ENCODE measurements around the gene SH3BGRL. TPM values are rescaled to one million over a fixed set of nuclear protein-coding genes. Genes with fewer than 3 reads are reported as not detected.

Gene SH3BGRL
- total and polyA plus RNA-seq, 7 donors = 10.0 to 17.1 (median 11.0) TPM

DNA sequence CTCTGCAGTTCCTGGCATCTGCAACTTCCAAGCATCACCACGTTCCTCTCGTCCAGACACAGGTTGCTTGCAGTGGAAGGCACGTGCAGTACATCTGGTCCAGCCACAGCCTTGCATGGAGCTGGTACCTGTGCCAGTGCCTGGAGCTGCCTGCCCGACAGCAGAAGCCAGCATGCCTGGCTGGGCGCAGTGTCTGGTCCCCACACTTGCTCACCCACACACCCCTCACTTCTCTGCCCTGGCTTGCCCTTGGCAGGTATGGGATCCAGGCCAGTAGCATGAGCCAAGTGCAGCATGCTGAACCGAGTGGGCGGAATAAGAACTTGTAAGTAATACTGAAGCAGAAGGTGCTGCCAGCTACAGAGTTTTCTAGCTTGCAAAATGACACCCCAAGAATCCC, 39.9 kb downstream of the SH3BGRL start:
- intact Hi-C loops (cut with DNase I) = no loop called here
- Histone ChIP-seq H3K4me3 (no peak overlapping the region), H3K27me3 (ENCODE audit: insufficient read depth in 3 of 3, low read length in 2 of 3) (no peaks in the 10 kb centered on the region), H3K4me1 (no peaks in the 10 kb centered on the region), H3K36me3 (ENCODE audit: insufficient read depth in 1 of 2, low read depth in 1 of 2) (no peaks in the 10 kb centered on the region), H3K27ac (no peak overlapping the region), H3K9me3 (no peaks in the 10 kb centered on the region)
- TF ChIP-seq CTCF (IDR thresholded peaks at IDR 0.05) = no peak
- ATAC-seq (no peak), DNase-seq (no peak)
- 79 to 87% (median 85%) methylated on average over 7 of the region's 7 CpGs for WGBS, 3 donors

- peaks cover 0 to 6% (median 0%) of the 10 kb centered on the region in 3 donors for H3K27me3 ChIP-seq (ENCODE audit: insufficient read depth in 3 of 3, low read length in 2 of 3)
- H3K4me3 ChIP-seq = no peak overlapping the region
- DNase-seq (no peak), ATAC-seq (no peak)
- H3K27ac ChIP-seq = no peak overlapping the region
- intact Hi-C loops (cut with DNase I) = no loop called here
- H3K36me3 ChIP-seq (ENCODE audit: insufficient read depth in 1 of 2, low read depth in 1 of 2) = no peaks in the 10 kb centered on the region
- H3K9me3 ChIP-seq = no peaks in the 10 kb centered on the region
- WGBS, 3 donors = 38 to 63% (median 41%) methylated on average over 2 of the region's 2 CpGs
- no peaks in the 10 kb centered on the region for H3K4me1 ChIP-seq
- no peak for TF ChIP-seq CTCF (IDR thresholded peaks at IDR 0.05)
These were observed 54.0 kb downstream of the SH3BGRL start for GRCh38 chrX:81255876-81256275.

DNA sequence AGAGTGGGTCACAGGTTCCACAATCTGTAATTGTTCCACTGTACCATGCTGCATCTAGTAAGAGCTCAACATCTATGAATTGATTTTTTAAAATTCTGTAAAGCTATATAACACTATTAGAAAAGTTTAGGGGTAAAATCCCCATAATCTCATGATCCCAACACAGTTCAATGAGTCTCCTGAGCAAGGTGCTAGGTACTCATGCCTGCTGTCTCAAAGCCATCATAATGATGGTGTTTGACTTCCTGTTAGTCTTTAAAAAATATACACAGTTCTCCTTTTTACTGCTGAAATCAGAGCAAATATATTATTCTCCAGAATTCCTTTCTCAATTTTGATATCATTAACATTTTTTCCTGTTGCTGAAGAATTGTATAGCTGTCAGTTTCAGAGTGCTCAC, 55.9 kb downstream of the SH3BGRL start:
- DNase-seq (no peak), ATAC-seq (no peak)
- H3K4me1 ChIP-seq = no peaks in the 10 kb centered on the region
- intact Hi-C loops (cut with DNase I) = no loop called here
- H3K4me3 ChIP-seq = no peak overlapping the region
- no peak overlapping the region for H3K27ac ChIP-seq
- no peak for TF ChIP-seq CTCF (IDR thresholded peaks at IDR 0.05)
- peaks cover 0 to 3% (median 0%) of the 10 kb centered on the region in 3 donors for H3K27me3 ChIP-seq (ENCODE audit: insufficient read depth in 3 of 3, low read length in 2 of 3)
- no peaks in the 10 kb centered on the region for H3K9me3 ChIP-seq
- no peaks in the 10 kb centered on the region for H3K36me3 ChIP-seq (ENCODE audit: insufficient read depth in 1 of 2, low read depth in 1 of 2)

GRCh38 chrX:81259020-81259713, 57.3 kb downstream of the SH3BGRL start:
- no peaks in the 10 kb centered on the region for H3K36me3 ChIP-seq (ENCODE audit: insufficient read depth in 1 of 2, low read depth in 1 of 2)
- no peak overlapping the region for H3K27ac ChIP-seq
- H3K9me3 ChIP-seq = no peaks in the 10 kb centered on the region
- no peak for DNase-seq
- 35 to 62% (median 35%) methylated on average over 1 of the region's 1 CpG for WGBS, 3 donors
- no peaks in the 10 kb centered on the region for H3K4me1 ChIP-seq
- peaks cover 0 to 3% (median 0%) of the 10 kb centered on the region in 3 donors for H3K27me3 ChIP-seq (ENCODE audit: insufficient read depth in 3 of 3, low read length in 2 of 3)
- no peak overlapping the region for H3K4me3 ChIP-seq
- no peak for ATAC-seq
- intact Hi-C loops (cut with DNase I) = no loop called here
- no peak for TF ChIP-seq CTCF (IDR thresholded peaks at IDR 0.05)

Data from psoas muscle (tissue), 8 donors.